NCI-H748 (cell line): Measurements from ENCODE around the gene CAND2.
"Not testable (repeated sequence)": the region's sequence is repeated elsewhere in the genome, so short reads cannot be mapped to it uniquely, and the experiment has no call there.

Experiments
- DNase-seq: peaks from one replicate; lab custom pipeline; 2025; ENCODE audit not compliant: unreplicated experiment; lab: John Stamatoyannopoulos, UW

The CAND2 gene

GRCh38 chr3:12854565-12854964, 58.1 kb downstream of the CAND2 start:
- DNase-seq, result no peak

- no peak for DNase-seq
These were observed 60.1 kb downstream of the CAND2 start for GRCh38 chr3:12856626-12857025.

GRCh38 chr3:12859840-12860239, 63.4 kb downstream of the CAND2 start:
- no peak for DNase-seq

- DNase-seq, result no peak
These were observed 65.1 kb downstream of the CAND2 start for GRCh38 chr3:12861611-12862010.

GRCh38 chr3:12862387-12862786, 65.9 kb downstream of the CAND2 start:
- DNase-seq, result no peak

- DNase-seq, result no peak
These were observed 68.8 kb downstream of the CAND2 start for GRCh38 chr3:12865271-12865670.

- no peak for DNase-seq
These were observed 70.4 kb downstream of the CAND2 start for GRCh38 chr3:12866836-12867235.

- peak; percentile 83 for DNase-seq
These were observed 71.9 kb downstream of the CAND2 start for GRCh38 chr3:12868039-12869034.

GRCh38 chr3:12869035-12869621, 72.6 kb downstream of the CAND2 start:
- DNase-seq, result peak; percentile 29

GRCh38 chr3:12870942-12871341, 74.5 kb downstream of the CAND2 start:
- DNase-seq, result no peak

- no peak for DNase-seq
These were observed 75.0 kb downstream of the CAND2 start for GRCh38 chr3:12871404-12871983.

- peak; percentile 67 for DNase-seq
These were observed 79.7 kb downstream of the CAND2 start for GRCh38 chr3:12875857-12876836.

GRCh38 chr3:12877040-12877439, 80.6 kb downstream of the CAND2 start:
- no peak for DNase-seq

GRCh38 chr3:12878141-12878574, 81.7 kb downstream of the CAND2 start:
- no peak for DNase-seq

GRCh38 chr3:12878758-12879157, 82.3 kb downstream of the CAND2 start:
- not testable (repeated sequence) for DNase-seq

- DNase-seq, result no peak
These were observed 82.8 kb downstream of the CAND2 start for GRCh38 chr3:12879191-12879815.

GRCh38 chr3:12881858-12882257, 85.4 kb downstream of the CAND2 start:
- DNase-seq, result not testable (repeated sequence)

- no peak for DNase-seq
These were observed 86.1 kb downstream of the CAND2 start for GRCh38 chr3:12882336-12883310.

GRCh38 chr3:12884186-12884680, 87.8 kb downstream of the CAND2 start:
- DNase-seq, result no peak
